Panc1 (cell line): ENCODE data around the gene STARD9.

Experiments
- SIN3A ChIP-seq: IDR thresholded peaks from 2 replicates; pipeline ENCODE4 v1.6.1; 2012; ENCODE audit warnings: low read depth, mild to moderate bottlenecking, low read length, moderate library complexity, borderline replicate concordance; ENCODE audit not compliant: insufficient read depth
- TCF7L2 ChIP-seq: IDR thresholded peaks from 2 replicates; pipeline ENCODE4 v1.6.1; 2011; ENCODE audit warnings: mild to moderate bottlenecking, low read depth, low read length, inconsistent platforms
- TF ChIP-seq, protein P1 (sequence below): fragments of 450-650 bp; IDR thresholded peaks from 2 replicates; pipeline ENCODE4 v1.5.1; 2017; ENCODE audit warnings: mild to moderate bottlenecking
- TF ChIP-seq, protein P2 (sequence below), 2 experiments: IDR thresholded peaks; 2 replicates each; pipeline ENCODE4 v1.6.1; 2011 to 2012; ENCODE audit warnings: low read depth in 2 of 2, control low read depth in 1 of 2, low read length in 1 of 2, mild to moderate bottlenecking in 1 of 2, moderate library complexity in 1 of 2; ENCODE audit not compliant: insufficient read depth in 1 of 2

DNA sequence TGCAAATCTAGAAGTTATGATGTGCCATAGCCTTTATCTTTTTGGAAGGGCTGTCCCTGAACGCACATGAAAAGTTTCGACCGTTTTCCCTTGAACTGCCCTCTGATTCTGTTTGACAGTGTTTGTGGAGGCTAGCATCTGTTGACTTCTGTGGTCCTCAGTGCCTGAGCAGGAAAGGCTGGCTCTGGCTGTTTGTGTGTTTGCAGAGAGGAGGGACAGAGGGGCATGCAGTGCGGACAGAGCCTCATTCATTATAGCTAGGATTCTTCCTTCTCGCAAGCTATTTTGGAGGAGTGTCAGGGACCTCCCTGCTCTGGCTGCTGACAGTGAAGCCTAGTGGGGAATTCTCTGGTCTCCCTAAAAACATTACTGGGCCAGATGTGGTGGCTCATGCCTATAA lies 97.0 kb downstream of the STARD9 start:
- TF ChIP-seq, protein P1, sequence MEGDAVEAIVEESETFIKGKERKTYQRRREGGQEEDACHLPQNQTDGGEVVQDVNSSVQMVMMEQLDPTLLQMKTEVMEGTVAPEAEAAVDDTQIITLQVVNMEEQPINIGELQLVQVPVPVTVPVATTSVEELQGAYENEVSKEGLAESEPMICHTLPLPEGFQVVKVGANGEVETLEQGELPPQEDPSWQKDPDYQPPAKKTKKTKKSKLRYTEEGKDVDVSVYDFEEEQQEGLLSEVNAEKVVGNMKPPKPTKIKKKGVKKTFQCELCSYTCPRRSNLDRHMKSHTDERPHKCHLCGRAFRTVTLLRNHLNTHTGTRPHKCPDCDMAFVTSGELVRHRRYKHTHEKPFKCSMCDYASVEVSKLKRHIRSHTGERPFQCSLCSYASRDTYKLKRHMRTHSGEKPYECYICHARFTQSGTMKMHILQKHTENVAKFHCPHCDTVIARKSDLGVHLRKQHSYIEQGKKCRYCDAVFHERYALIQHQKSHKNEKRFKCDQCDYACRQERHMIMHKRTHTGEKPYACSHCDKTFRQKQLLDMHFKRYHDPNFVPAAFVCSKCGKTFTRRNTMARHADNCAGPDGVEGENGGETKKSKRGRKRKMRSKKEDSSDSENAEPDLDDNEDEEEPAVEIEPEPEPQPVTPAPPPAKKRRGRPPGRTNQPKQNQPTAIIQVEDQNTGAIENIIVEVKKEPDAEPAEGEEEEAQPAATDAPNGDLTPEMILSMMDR: no peak
- TF ChIP-seq, protein P2, sequence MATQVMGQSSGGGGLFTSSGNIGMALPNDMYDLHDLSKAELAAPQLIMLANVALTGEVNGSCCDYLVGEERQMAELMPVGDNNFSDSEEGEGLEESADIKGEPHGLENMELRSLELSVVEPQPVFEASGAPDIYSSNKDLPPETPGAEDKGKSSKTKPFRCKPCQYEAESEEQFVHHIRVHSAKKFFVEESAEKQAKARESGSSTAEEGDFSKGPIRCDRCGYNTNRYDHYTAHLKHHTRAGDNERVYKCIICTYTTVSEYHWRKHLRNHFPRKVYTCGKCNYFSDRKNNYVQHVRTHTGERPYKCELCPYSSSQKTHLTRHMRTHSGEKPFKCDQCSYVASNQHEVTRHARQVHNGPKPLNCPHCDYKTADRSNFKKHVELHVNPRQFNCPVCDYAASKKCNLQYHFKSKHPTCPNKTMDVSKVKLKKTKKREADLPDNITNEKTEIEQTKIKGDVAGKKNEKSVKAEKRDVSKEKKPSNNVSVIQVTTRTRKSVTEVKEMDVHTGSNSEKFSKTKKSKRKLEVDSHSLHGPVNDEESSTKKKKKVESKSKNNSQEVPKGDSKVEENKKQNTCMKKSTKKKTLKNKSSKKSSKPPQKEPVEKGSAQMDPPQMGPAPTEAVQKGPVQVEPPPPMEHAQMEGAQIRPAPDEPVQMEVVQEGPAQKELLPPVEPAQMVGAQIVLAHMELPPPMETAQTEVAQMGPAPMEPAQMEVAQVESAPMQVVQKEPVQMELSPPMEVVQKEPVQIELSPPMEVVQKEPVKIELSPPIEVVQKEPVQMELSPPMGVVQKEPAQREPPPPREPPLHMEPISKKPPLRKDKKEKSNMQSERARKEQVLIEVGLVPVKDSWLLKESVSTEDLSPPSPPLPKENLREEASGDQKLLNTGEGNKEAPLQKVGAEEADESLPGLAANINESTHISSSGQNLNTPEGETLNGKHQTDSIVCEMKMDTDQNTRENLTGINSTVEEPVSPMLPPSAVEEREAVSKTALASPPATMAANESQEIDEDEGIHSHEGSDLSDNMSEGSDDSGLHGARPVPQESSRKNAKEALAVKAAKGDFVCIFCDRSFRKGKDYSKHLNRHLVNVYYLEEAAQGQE (IDR thresholded peaks at IDR 0.05; ENCODE audit: insufficient read depth in 1 of 2, low read depth in 2 of 2, low read length in 1 of 2): no peak
- TF ChIP-seq TCF7L2 (no peak), SIN3A (no peak)
